BE2C (cell line): ENCODE results near the gene MYBPC3.

Source experiments
- DNase-seq: peaks from one replicate; pipeline ENCODE4 v3.0.0-alpha.2; 2020
- H3K27me3 ChIP-seq: fragments of 250-450 bp; sonication (Bioruptor Pico); 2 replicates; pipeline ENCODE4 v1.5.1; 2020; ENCODE audit warnings: mild to moderate bottlenecking
- H3K36me3 ChIP-seq: fragments of 250-450 bp; sonication (Bioruptor Pico); 2 replicates; pipeline ENCODE4 v1.5.1; 2020; ENCODE audit warnings: mild to moderate bottlenecking
- H3K4me1 ChIP-seq: fragments of 250-450 bp; sonication (Bioruptor Pico); 2 replicates; pipeline ENCODE4 v1.5.1; 2020
- H3K4me3 ChIP-seq: 2 replicates; pipeline ENCODE4 v1.5.1; 2011; ENCODE audit warnings: low read depth, low read length
- H3K9me3 ChIP-seq: fragments of 250-450 bp; sonication (Bioruptor Pico); 2 replicates; pipeline ENCODE4 v1.5.1; 2020
- CTCF ChIP-seq: IDR thresholded peaks from 2 replicates; pipeline ENCODE4 v1.5.1; 2012; ENCODE audit warnings: mild to moderate bottlenecking, low read depth, low read length

Gene MYBPC3

GRCh38 chr11:47329987-47330931, 22.2 kb downstream of the MYBPC3 start:
- TF ChIP-seq CTCF = no peak
- no peak for DNase-seq
- Histone ChIP-seq H3K27me3 (no peaks in the 10 kb centered on the region), H3K4me3 (no peak overlapping the region), H3K36me3 (no peaks in the 10 kb centered on the region; the same call in 1 of the 2 replicates), H3K4me1 (no peaks in the 10 kb centered on the region), H3K9me3 (no peaks in the 10 kb centered on the region)

GRCh38 chr11:47329431-47329986, 23.0 kb downstream of the MYBPC3 start:
- H3K36me3 ChIP-seq = no peaks in the 10 kb centered on the region; the same call in 1 of the 2 replicates
- H3K9me3 ChIP-seq = no peaks in the 10 kb centered on the region
- TF ChIP-seq CTCF = no peak
- no peak for DNase-seq
- H3K4me3 ChIP-seq = no peak overlapping the region
- no peaks in the 10 kb centered on the region for H3K27me3 ChIP-seq
- no peaks in the 10 kb centered on the region for H3K4me1 ChIP-seq

GRCh38 chr11:47328449-47329390, 23.8 kb downstream of the MYBPC3 start:
- no peaks in the 10 kb centered on the region for H3K9me3 ChIP-seq
- H3K36me3 ChIP-seq = no peaks in the 10 kb centered on the region; the same call in 1 of the 2 replicates
- H3K27me3 ChIP-seq = no peaks in the 10 kb centered on the region
- DNase-seq = no peak
- TF ChIP-seq CTCF = no peak
- H3K4me1 ChIP-seq = no peaks in the 10 kb centered on the region
- no peak overlapping the region for H3K4me3 ChIP-seq

GRCh38 chr11:47327949-47328348, 24.6 kb downstream of the MYBPC3 start:
- Histone ChIP-seq H3K4me1 (no peaks in the 10 kb centered on the region), H3K36me3 (no peaks in the 10 kb centered on the region; the same call in 1 of the 2 replicates), H3K27me3 (no peaks in the 10 kb centered on the region), H3K9me3 (no peaks in the 10 kb centered on the region), H3K4me3 (no peak overlapping the region)
- DNase-seq = no peak
- no peak for TF ChIP-seq CTCF

- H3K4me1 ChIP-seq = no peaks in the 10 kb centered on the region
- no peak for TF ChIP-seq CTCF
- no peaks in the 10 kb centered on the region; the same call in 1 of the 2 replicates for H3K36me3 ChIP-seq
- H3K9me3 ChIP-seq = no peaks in the 10 kb centered on the region
- H3K27me3 ChIP-seq = no peaks in the 10 kb centered on the region
- no peak for DNase-seq
- no peak overlapping the region for H3K4me3 ChIP-seq
Observed at GRCh38 chr11:47327025-47327424, 25.5 kb downstream of the MYBPC3 start.
